ENCODE measurements around the gene ARMCX2.
A peak's percentile ranks its signal among the peaks of the same experiment; 100 is the strongest.

ARMCX2 gene
- total RNA-seq: 0.96 to 2.5 (median 1.4) reads per million in 3 donors

DNA sequence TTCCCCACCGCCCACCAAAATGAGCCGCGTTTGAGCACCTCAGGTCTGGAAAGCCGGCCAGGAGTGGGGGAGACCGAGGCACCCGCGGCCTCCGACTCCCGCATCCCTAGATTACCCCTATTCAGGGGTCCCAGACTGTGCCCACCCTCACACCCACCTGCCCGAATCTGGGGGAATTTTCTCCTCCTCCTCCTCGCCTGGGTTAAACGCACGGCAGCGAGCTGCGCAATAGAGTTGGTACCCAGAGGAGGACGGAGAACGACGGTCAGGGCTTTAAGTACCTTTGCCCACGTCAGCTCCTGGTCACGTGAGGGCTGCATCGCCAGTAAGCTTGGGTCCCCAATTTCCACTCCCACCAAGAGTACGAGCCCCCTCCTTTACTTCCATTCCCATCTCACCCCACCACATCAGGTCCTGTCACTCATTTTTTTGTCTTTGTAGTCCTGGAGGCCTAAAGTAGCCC lies at the start of gene ARMCX2:
Gene ARMCX2 (minus strand): TSS at position 250 of the 463 bp plus-strand sequence. CDS start 2,262 bp downstream, outside the sequence.
- Histone ChIP-seq H3K27me3 (replicated peaks; ENCODE audit: control insufficient read depth, insufficient read depth, low read length, poor library complexity, severe bottlenecking) (no peaks in the 10 kb centered on the region), H3K4me3 (ENCODE audit: insufficient read depth, low read depth, low read length, poor library complexity, severe bottlenecking) (peak within 1 kb of the TSS; percentile 67), H3K9me3 (ENCODE audit: control insufficient read depth, low read length) (no peaks in the 10 kb centered on the region), H3K36me3 (ENCODE audit: control insufficient read depth, insufficient read depth, low read length) (no peaks in the 10 kb centered on the region), H3K4me1 (ENCODE audit: control insufficient read depth, insufficient read depth, low read length, poor library complexity, severe bottlenecking) (no peaks in the 10 kb centered on the region), H3K27ac (ENCODE audit: insufficient read depth, low read length, poor library complexity, severe bottlenecking) (no peak within 1 kb of the TSS)
- no peak for DNase-seq

DNA sequence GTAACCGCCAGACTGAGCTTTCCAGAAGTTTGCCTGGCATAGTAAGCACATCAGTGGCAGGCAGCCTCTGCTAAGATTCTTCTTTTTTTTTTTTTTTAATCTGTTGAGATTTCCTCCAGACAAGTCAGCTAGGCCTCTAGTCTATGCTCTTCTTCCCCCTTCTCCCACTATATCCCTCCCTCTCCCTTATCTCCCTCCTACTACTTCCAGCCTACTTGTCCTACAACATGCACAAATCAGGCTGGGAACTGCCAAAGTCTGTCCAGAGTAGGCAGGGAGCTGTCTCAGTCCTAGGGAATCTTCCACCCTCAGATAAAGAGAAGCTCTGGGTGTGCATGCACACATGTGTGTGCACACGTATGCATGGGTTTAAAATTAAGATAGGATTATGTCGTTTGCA lies 49.7 kb upstream of the ARMCX2 start:
- Histone ChIP-seq H3K27ac (ENCODE audit: insufficient read depth, low read length, poor library complexity, severe bottlenecking) (no peak overlapping the region), H3K4me3 (ENCODE audit: insufficient read depth, low read depth, low read length, poor library complexity, severe bottlenecking) (no peak overlapping the region), H3K9me3 (ENCODE audit: control insufficient read depth, low read length) (no peaks in the 10 kb centered on the region), H3K36me3 (ENCODE audit: control insufficient read depth, insufficient read depth, low read length) (no peaks in the 10 kb centered on the region), H3K4me1 (ENCODE audit: control insufficient read depth, insufficient read depth, low read length, poor library complexity, severe bottlenecking) (no peaks in the 10 kb centered on the region), H3K27me3 (replicated peaks; ENCODE audit: control insufficient read depth, insufficient read depth, low read length, poor library complexity, severe bottlenecking) (no peaks in the 10 kb centered on the region)
- DNase-seq: no peak

DNA sequence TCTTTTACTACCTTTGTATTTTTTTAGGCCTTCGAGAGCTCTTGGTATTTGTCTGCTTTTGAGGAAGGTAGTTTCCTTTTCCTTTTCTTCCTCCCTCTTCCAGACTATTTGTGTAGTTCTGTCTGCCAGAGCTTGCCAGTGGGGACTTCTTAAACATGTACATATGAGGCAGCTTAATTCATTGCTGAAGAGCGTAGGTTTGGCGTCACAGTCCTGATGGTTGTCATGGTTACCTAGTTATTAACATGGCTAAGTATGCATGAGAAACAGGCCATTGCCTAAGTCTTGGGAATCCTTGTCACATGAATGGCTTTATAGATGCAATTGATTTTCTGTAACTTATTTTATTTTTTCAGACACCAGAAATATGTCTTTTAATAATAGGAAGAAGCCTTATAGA lies 48.5 kb upstream of the ARMCX2 start:
- Histone ChIP-seq H3K36me3 (ENCODE audit: control insufficient read depth, insufficient read depth, low read length) (no peaks in the 10 kb centered on the region), H3K9me3 (ENCODE audit: control insufficient read depth, low read length) (no peaks in the 10 kb centered on the region), H3K27ac (ENCODE audit: insufficient read depth, low read length, poor library complexity, severe bottlenecking) (no peak overlapping the region), H3K4me1 (ENCODE audit: control insufficient read depth, insufficient read depth, low read length, poor library complexity, severe bottlenecking) (no peaks in the 10 kb centered on the region), H3K27me3 (replicated peaks; ENCODE audit: control insufficient read depth, insufficient read depth, low read length, poor library complexity, severe bottlenecking) (no peaks in the 10 kb centered on the region), H3K4me3 (ENCODE audit: insufficient read depth, low read depth, low read length, poor library complexity, severe bottlenecking) (no peak overlapping the region)
- DNase-seq: no peak

DNA sequence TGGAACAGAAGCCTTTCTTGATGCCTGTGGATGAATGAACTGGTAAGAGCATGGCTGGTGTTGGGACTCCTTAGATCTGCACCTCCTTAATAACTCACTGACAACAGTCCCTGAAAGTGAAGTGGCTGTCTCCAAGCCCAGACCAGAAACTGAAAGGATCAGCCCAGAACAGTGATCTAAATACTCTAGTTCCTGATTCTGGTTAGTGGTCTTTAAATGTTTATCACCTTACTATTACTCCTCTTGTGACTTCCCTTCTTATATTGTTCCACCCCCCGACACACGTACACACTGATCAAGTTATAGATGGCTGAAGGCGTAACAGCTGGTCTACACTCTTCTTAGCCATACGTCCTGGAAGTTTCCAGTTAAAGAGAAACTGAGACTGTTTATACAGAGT lies 33.8 kb upstream of the ARMCX2 start:
- no peak for DNase-seq
- no peak overlapping the region for H3K27ac ChIP-seq (ENCODE audit: insufficient read depth, low read length, poor library complexity, severe bottlenecking)
- no peaks in the 10 kb centered on the region for H3K36me3 ChIP-seq (ENCODE audit: control insufficient read depth, insufficient read depth, low read length)
- H3K4me1 ChIP-seq (ENCODE audit: control insufficient read depth, insufficient read depth, low read length, poor library complexity, severe bottlenecking): no peaks in the 10 kb centered on the region
- H3K4me3 ChIP-seq (ENCODE audit: insufficient read depth, low read depth, low read length, poor library complexity, severe bottlenecking): no peak overlapping the region
- no peaks in the 10 kb centered on the region for H3K9me3 ChIP-seq (ENCODE audit: control insufficient read depth, low read length)
- no peaks in the 10 kb centered on the region for H3K27me3 ChIP-seq (replicated peaks; ENCODE audit: control insufficient read depth, insufficient read depth, low read length, poor library complexity, severe bottlenecking)

DNA sequence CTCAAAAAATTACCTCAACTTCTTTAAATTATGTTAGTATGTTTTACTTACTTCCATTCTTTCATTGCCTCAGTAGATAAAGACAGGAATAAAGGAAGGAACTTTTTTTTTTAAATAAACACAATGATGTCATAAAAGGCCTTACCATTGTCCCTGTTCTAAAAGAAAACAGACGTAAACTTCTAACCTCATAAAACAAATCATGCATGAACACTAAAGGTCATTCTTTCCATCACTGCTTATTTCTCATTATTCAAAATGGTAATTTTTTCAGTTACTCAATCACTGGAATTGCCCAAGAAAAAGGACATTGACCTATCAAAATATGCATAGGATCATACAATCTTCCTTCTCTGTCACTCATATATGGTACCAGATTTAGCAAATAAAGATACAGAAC lies 32.2 kb upstream of the ARMCX2 start:
- H3K27ac ChIP-seq (ENCODE audit: insufficient read depth, low read length, poor library complexity, severe bottlenecking): no peak overlapping the region
- H3K9me3 ChIP-seq (ENCODE audit: control insufficient read depth, low read length): no peaks in the 10 kb centered on the region
- no peaks in the 10 kb centered on the region for H3K27me3 ChIP-seq (replicated peaks; ENCODE audit: control insufficient read depth, insufficient read depth, low read length, poor library complexity, severe bottlenecking)
- H3K36me3 ChIP-seq (ENCODE audit: control insufficient read depth, insufficient read depth, low read length): no peaks in the 10 kb centered on the region
- DNase-seq: no peak
- no peak overlapping the region for H3K4me3 ChIP-seq (ENCODE audit: insufficient read depth, low read depth, low read length, poor library complexity, severe bottlenecking)
- no peaks in the 10 kb centered on the region for H3K4me1 ChIP-seq (ENCODE audit: control insufficient read depth, insufficient read depth, low read length, poor library complexity, severe bottlenecking)

DNA sequence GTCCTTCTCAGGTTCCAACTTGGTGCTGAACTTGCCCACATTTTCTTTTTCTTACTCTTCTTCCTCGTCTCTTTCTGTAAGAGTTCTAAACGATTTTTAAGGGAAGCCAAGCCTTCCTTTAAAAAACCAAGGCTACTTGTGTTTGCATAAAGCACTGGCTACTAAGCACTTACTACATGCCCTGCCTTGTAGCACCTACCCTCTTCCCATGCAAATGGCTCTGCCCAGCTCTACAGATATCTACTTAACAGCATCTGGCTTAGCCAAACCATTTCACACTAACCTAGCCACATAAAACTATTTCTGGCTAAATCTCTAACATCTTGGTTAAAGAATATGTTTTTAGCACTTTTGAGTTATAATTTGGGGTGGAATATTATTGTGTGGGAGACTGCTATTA lies 26.9 kb upstream of the ARMCX2 start:
- DNase-seq: no peak
- Histone ChIP-seq H3K4me1 (ENCODE audit: control insufficient read depth, insufficient read depth, low read length, poor library complexity, severe bottlenecking) (no peaks in the 10 kb centered on the region), H3K36me3 (ENCODE audit: control insufficient read depth, insufficient read depth, low read length) (no peaks in the 10 kb centered on the region), H3K27ac (ENCODE audit: insufficient read depth, low read length, poor library complexity, severe bottlenecking) (no peak overlapping the region), H3K4me3 (ENCODE audit: insufficient read depth, low read depth, low read length, poor library complexity, severe bottlenecking) (no peak overlapping the region), H3K27me3 (replicated peaks; ENCODE audit: control insufficient read depth, insufficient read depth, low read length, poor library complexity, severe bottlenecking) (no peaks in the 10 kb centered on the region), H3K9me3 (ENCODE audit: control insufficient read depth, low read length) (no peaks in the 10 kb centered on the region)

DNA sequence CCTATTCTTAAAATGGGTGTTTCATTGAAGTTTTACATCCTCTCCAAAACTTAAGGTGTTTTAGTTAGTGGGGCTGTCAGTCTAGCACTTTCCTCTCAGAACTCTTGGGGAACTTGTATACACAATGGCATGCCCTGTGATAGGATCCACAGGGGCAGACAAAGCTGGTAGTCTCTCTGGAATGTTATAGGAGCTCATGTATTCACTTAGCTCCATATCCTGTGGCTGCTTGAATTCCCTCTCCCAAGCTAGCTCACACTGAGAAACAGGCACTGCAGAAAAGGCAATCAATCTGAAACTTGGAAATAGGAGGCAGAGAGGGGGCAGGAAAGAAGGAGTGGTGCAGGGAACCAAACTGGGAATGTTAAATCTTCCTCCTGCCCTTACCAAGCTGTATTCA lies 26.3 kb upstream of the ARMCX2 start:
- H3K9me3 ChIP-seq (ENCODE audit: control insufficient read depth, low read length): no peaks in the 10 kb centered on the region
- H3K4me1 ChIP-seq (ENCODE audit: control insufficient read depth, insufficient read depth, low read length, poor library complexity, severe bottlenecking): no peaks in the 10 kb centered on the region
- H3K27ac ChIP-seq (ENCODE audit: insufficient read depth, low read length, poor library complexity, severe bottlenecking): no peak overlapping the region
- no peak for DNase-seq
- no peaks in the 10 kb centered on the region for H3K36me3 ChIP-seq (ENCODE audit: control insufficient read depth, insufficient read depth, low read length)
- H3K27me3 ChIP-seq (replicated peaks; ENCODE audit: control insufficient read depth, insufficient read depth, low read length, poor library complexity, severe bottlenecking): no peaks in the 10 kb centered on the region
- H3K4me3 ChIP-seq (ENCODE audit: insufficient read depth, low read depth, low read length, poor library complexity, severe bottlenecking): no peak overlapping the region

DNA sequence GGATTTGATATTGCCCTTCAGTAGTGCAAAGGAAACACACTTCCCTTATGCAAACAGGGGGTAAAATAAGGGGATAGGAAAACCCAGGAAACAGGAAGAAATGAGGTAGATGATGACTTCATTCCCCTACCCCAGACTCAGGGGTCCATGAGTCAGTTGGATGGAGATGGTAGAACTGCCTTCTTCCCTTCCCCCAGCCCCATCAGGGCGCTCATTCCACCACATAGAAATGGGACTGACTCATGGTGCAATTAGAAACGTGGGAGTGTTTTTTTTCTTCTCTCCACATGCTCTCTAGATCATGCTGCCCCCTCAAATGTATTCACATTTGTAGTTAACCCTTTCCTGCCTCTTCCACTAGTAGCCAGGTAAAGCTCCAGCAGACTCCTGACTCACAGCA lies 23.1 kb upstream of the ARMCX2 start:
- Histone ChIP-seq H3K4me1 (ENCODE audit: control insufficient read depth, insufficient read depth, low read length, poor library complexity, severe bottlenecking) (no peaks in the 10 kb centered on the region), H3K4me3 (ENCODE audit: insufficient read depth, low read depth, low read length, poor library complexity, severe bottlenecking) (no peak overlapping the region), H3K36me3 (ENCODE audit: control insufficient read depth, insufficient read depth, low read length) (no peaks in the 10 kb centered on the region), H3K9me3 (ENCODE audit: control insufficient read depth, low read length) (no peaks in the 10 kb centered on the region), H3K27me3 (replicated peaks; ENCODE audit: control insufficient read depth, insufficient read depth, low read length, poor library complexity, severe bottlenecking) (no peaks in the 10 kb centered on the region), H3K27ac (ENCODE audit: insufficient read depth, low read length, poor library complexity, severe bottlenecking) (no peak overlapping the region)
- DNase-seq: no peak

DNA sequence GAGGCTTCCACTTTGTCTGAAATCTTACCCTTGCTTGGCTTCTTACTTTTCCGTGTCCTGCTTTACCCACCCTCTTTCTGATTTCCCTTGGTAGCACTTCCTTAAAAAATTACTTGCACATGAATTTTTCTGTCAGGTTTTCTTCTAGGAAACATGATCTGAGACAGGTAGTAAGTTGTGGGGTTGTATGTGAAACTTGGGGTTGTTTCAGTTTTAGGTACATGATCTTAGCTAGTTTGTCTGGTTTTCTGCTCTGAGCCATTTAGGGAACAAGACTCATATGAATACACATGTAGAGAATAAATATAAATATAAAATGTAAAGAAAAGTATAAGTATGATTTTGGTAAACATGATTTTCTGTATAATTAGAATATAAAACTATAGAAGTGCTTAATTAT lies 17.4 kb upstream of the ARMCX2 start:
- no peak overlapping the region for H3K4me3 ChIP-seq (ENCODE audit: insufficient read depth, low read depth, low read length, poor library complexity, severe bottlenecking)
- H3K9me3 ChIP-seq (ENCODE audit: control insufficient read depth, low read length): no peaks in the 10 kb centered on the region
- no peaks in the 10 kb centered on the region for H3K36me3 ChIP-seq (ENCODE audit: control insufficient read depth, insufficient read depth, low read length)
- no peaks in the 10 kb centered on the region for H3K27me3 ChIP-seq (replicated peaks; ENCODE audit: control insufficient read depth, insufficient read depth, low read length, poor library complexity, severe bottlenecking)
- DNase-seq: no peak
- H3K27ac ChIP-seq (ENCODE audit: insufficient read depth, low read length, poor library complexity, severe bottlenecking): no peak overlapping the region
- no peaks in the 10 kb centered on the region for H3K4me1 ChIP-seq (ENCODE audit: control insufficient read depth, insufficient read depth, low read length, poor library complexity, severe bottlenecking)

DNA sequence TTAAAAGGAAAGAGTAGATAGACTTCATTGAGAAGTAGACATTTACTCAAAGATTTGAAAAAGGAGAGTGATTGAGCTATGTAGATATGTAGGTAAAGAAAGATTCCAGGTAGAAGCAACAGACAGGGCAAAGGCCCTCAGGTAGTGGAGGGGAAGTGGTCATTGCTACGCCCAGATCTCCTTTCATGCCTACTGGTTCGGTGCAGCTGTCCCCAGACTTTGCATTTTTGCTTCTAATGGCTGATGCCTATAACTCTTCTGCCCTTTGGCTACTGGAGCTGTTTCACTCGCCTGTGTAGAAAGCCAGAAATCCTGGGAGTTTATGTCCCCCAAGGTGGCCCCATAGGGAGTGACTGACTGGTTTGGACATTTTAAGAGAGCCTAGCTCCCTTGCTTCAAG lies 16.9 kb upstream of the ARMCX2 start:
- Histone ChIP-seq H3K9me3 (ENCODE audit: control insufficient read depth, low read length) (no peaks in the 10 kb centered on the region), H3K27ac (ENCODE audit: insufficient read depth, low read length, poor library complexity, severe bottlenecking) (no peak overlapping the region), H3K36me3 (ENCODE audit: control insufficient read depth, insufficient read depth, low read length) (no peaks in the 10 kb centered on the region), H3K4me1 (ENCODE audit: control insufficient read depth, insufficient read depth, low read length, poor library complexity, severe bottlenecking) (no peaks in the 10 kb centered on the region), H3K4me3 (ENCODE audit: insufficient read depth, low read depth, low read length, poor library complexity, severe bottlenecking) (no peak overlapping the region), H3K27me3 (replicated peaks; ENCODE audit: control insufficient read depth, insufficient read depth, low read length, poor library complexity, severe bottlenecking) (no peaks in the 10 kb centered on the region)
- DNase-seq: no peak

DNA sequence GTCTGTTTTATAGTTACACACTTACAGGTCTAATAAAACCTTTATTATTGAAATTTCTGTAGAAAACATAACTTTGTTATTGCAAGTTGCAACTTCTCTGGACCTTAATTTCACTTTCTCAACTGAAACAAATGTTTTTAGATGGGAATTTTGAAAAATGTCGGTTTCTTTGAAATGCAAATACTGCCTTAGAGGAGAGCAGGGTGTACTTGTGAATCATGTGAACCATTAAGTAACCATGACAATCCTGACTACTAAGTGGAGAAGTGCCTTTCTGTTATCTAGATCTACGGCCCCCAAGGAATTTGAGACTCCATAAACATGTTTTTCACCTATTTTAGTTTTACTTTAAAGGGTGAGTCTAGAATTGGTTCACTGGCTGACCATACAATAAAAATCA lies 8.5 kb upstream of the ARMCX2 start:
- H3K9me3 ChIP-seq (ENCODE audit: control insufficient read depth, low read length): no peaks in the 10 kb centered on the region
- H3K27ac ChIP-seq (ENCODE audit: insufficient read depth, low read length, poor library complexity, severe bottlenecking): no peak overlapping the region
- H3K4me3 ChIP-seq (ENCODE audit: insufficient read depth, low read depth, low read length, poor library complexity, severe bottlenecking): no peak overlapping the region
- DNase-seq: no peak
- no peaks in the 10 kb centered on the region for H3K4me1 ChIP-seq (ENCODE audit: control insufficient read depth, insufficient read depth, low read length, poor library complexity, severe bottlenecking)
- H3K27me3 ChIP-seq (replicated peaks; ENCODE audit: control insufficient read depth, insufficient read depth, low read length, poor library complexity, severe bottlenecking): no peaks in the 10 kb centered on the region
- no peaks in the 10 kb centered on the region for H3K36me3 ChIP-seq (ENCODE audit: control insufficient read depth, insufficient read depth, low read length)

Data from effector memory CD4-positive, alpha-beta T cell (primary cell).